HEK293T (cell line): ENCODE measurements around the gene PPT2.

ENCODE experiments used
- CTCF ChIA-PET: fragments of 350-600 bp; formaldehyde crosslinking; extraction: SDS; loops from one replicate; lab custom pipeline; 2021; ENCODE audit warnings: antibody characterized with exemption, inconsistent platforms; lab: Yijun Ruan, JAX
- POLR2A ChIA-PET: fragments of 350-600 bp; formaldehyde crosslinking; extraction: SDS; loops from one replicate; lab custom pipeline; 2020; ENCODE audit warnings: antibody characterized with exemption, inconsistent platforms; lab: Yijun Ruan, JAX
- DNase-seq: peaks from one replicate; pipeline ENCODE4 v3.0.0; 2012; ENCODE audit warnings: mixed read lengths; ENCODE audit errors: extremely low spot score
- ARNT ChIP-seq: fragments of 450-650 bp; IDR thresholded peaks from 2 replicates; pipeline ENCODE4 v1.6.1; 2017; ENCODE audit warnings: mild to moderate bottlenecking
- BHLHE40 ChIP-seq: fragments of 450-650 bp; IDR thresholded peaks from 2 replicates; pipeline ENCODE4 v1.6.1; 2016; ENCODE audit warnings: mild to moderate bottlenecking, moderate library complexity, borderline replicate concordance
- CTBP1 ChIP-seq: fragments of 450-650 bp; IDR thresholded peaks from 2 replicates; pipeline ENCODE4 v1.6.1; 2016; ENCODE audit warnings: borderline replicate concordance
- ELF4 ChIP-seq: fragments of 450-650 bp; IDR thresholded peaks from 2 replicates; pipeline ENCODE4 v1.6.1; 2017; ENCODE audit warnings: antibody characterized with exemption
- FOXA1 ChIP-seq: fragments of 450-650 bp; IDR thresholded peaks from 2 replicates; pipeline ENCODE4 v1.6.1; 2016; ENCODE audit warnings: mild to moderate bottlenecking
- FOXK2 ChIP-seq: fragments of 450-650 bp; IDR thresholded peaks from 2 replicates; pipeline ENCODE4 v1.6.1; 2016; ENCODE audit warnings: mild to moderate bottlenecking
- FOXM1 ChIP-seq: fragments of 450-650 bp; IDR thresholded peaks from 2 replicates; pipeline ENCODE4 v1.6.1; 2017; ENCODE audit warnings: mild to moderate bottlenecking, borderline replicate concordance
- HDGF ChIP-seq: fragments of 450-650 bp; IDR thresholded peaks from 2 replicates; pipeline ENCODE4 v1.6.1; 2017; ENCODE audit warnings: antibody characterized with exemption, borderline replicate concordance
- L3MBTL2 ChIP-seq: fragments of 450-650 bp; conservative IDR thresholded peaks from 2 replicates; pipeline ENCODE4 v1.6.1; 2016; ENCODE audit warnings: mild to moderate bottlenecking
- LEF1 ChIP-seq: fragments of 450-650 bp; IDR thresholded peaks from 2 replicates; pipeline ENCODE4 v1.6.1; 2017; ENCODE audit warnings: mild to moderate bottlenecking, borderline replicate concordance
- NFRKB ChIP-seq: fragments of 450-650 bp; IDR thresholded peaks from 2 replicates; pipeline ENCODE4 v1.6.1; 2016; ENCODE audit warnings: mild to moderate bottlenecking, moderate library complexity
- SP1 ChIP-seq: fragments of 450-650 bp; IDR thresholded peaks from 2 replicates; pipeline ENCODE4 v1.6.1; 2017
- SUZ12 ChIP-seq: fragments of 450-650 bp; IDR thresholded peaks from 2 replicates; pipeline ENCODE4 v1.6.1; 2016; ENCODE audit warnings: mild to moderate bottlenecking
- TARDBP ChIP-seq: fragments of 450-650 bp; IDR thresholded peaks from 2 replicates; pipeline ENCODE4 v1.6.1; 2016
- ZNF384 ChIP-seq: fragments of 450-650 bp; IDR thresholded peaks from 2 replicates; pipeline ENCODE4 v1.6.1; 2016
- TF ChIP-seq, protein P1 (sequence below): fragments of 450-650 bp; IDR thresholded peaks from 2 replicates; pipeline ENCODE4 v1.6.1; 2016

PPT2 gene

DNA sequence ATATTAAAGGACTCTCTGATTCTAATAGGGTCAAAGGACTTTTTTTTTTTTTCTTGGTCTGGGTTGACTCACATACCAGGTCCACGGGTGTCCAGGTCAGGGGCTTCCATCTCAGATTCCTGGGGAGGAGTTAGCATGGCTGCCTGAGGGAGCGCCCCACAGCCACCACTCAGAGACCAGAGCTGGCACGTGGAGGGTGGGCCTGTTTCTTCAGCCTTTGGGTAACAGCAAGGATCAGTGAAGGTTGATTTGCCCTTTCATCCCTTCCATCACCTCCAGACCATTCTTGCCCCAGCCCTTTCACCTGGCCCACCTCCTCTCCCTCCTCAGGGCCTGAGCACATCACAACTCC lies 44.4 kb downstream of the PPT2 start:
- no peak for DNase-seq
- TF ChIP-seq FOXA1: no peak
- TF ChIP-seq HDGF: no peak
- TF ChIP-seq CTBP1: no peak
- no peak for TF ChIP-seq ARNT
- no peak for TF ChIP-seq ELF4
- no peak for TF ChIP-seq ZNF384
- no peak for TF ChIP-seq SP1
- TF ChIP-seq TARDBP: no peak
- TF ChIP-seq NFRKB: no peak
- no peak for TF ChIP-seq L3MBTL2
- ChIA-PET CTCF (no interaction called here), POLR2A (no interaction called here)

DNA sequence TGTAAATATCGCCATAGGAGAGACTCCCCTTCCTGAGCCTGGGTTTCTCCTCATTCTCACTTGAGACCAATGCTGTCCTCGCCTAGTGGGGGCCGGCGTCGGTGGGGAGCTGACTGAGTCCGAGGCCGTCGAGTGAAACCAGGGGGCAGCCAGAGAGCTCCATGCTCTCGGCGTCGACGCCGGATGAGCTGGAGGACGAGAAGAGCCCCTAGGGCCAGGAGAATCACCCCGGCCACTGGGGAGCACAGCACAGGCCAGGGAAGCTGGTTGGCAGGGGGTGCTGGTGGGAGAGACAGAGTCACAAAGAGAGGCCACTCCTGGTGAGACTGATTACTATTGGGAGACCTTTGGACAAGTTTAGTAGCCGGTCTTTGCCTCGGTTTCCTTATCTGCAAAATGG lies 44.9 kb downstream of the PPT2 start:
- ChIA-PET POLR2A (no interaction called here), CTCF (no interaction called here)
- TF ChIP-seq TARDBP: no peak
- no peak for TF ChIP-seq HDGF
- no peak for TF ChIP-seq BHLHE40
- no peak for TF ChIP-seq FOXA1
- no peak for TF ChIP-seq FOXM1
- TF ChIP-seq, protein P1, sequence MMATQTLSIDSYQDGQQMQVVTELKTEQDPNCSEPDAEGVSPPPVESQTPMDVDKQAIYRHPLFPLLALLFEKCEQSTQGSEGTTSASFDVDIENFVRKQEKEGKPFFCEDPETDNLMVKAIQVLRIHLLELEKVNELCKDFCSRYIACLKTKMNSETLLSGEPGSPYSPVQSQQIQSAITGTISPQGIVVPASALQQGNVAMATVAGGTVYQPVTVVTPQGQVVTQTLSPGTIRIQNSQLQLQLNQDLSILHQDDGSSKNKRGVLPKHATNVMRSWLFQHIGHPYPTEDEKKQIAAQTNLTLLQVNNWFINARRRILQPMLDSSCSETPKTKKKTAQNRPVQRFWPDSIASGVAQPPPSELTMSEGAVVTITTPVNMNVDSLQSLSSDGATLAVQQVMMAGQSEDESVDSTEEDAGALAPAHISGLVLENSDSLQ: no peak
- no peak for TF ChIP-seq ZNF384
- TF ChIP-seq SP1: no peak
- TF ChIP-seq FOXK2: no peak
- no peak for TF ChIP-seq CTBP1
- TF ChIP-seq SUZ12: no peak
- TF ChIP-seq NFRKB: no peak
- TF ChIP-seq ARNT: no peak
- TF ChIP-seq LEF1: no peak
- TF ChIP-seq ELF4: no peak
- TF ChIP-seq L3MBTL2: no peak
- DNase-seq: no peak

DNA sequence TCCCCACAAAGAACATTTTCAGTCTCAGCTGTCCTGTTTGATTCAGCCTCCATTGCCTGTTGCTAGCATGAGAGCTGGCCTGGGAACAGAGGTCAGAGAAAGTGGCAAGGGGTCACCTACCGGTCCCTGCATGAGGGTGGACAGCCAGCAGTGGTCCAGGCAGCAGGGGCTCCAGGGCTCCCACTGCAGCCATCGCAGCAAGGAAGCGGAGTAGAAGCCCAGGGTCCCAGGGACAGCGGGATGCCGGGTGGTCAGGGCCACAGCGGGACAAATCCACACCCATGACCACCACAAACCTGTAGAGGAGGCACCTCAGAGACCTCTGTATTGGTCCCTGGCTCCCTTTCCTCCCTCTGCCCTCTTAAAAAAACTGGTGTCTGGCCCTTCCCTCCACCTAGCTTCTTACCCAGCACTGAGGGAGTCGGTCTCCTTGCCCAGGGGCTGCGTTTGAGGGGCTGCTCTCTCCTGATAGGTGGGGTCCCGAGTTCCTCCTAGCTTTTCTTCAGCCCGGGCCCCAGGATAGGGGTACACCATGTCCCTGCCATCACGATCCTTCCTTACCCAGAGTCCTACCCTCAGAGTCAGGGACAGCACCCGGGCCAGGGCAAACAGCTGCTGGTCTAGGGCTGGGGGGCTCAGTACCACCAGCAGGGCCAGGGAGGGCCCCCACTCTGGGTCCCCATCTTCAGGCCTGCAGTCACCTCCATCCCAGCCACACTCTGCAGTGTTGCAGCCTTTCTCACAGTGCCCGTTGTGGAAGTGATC lies 47.0 kb downstream of the PPT2 start:
- DNase-seq: no peak
- CTCF ChIA-PET: no interaction called here
- TF ChIP-seq, protein P1: no peak
- no peak for TF ChIP-seq ZNF384
- TF ChIP-seq L3MBTL2: no peak
- no peak for TF ChIP-seq ARNT
- no peak for TF ChIP-seq CTBP1
- TF ChIP-seq SUZ12: no peak
- TF ChIP-seq FOXM1: no peak
- TF ChIP-seq LEF1: no peak
- TF ChIP-seq ELF4: no peak
- no peak for TF ChIP-seq TARDBP
- TF ChIP-seq HDGF: no peak
- TF ChIP-seq FOXK2: no peak
- POLR2A ChIA-PET: no interaction called here

DNA sequence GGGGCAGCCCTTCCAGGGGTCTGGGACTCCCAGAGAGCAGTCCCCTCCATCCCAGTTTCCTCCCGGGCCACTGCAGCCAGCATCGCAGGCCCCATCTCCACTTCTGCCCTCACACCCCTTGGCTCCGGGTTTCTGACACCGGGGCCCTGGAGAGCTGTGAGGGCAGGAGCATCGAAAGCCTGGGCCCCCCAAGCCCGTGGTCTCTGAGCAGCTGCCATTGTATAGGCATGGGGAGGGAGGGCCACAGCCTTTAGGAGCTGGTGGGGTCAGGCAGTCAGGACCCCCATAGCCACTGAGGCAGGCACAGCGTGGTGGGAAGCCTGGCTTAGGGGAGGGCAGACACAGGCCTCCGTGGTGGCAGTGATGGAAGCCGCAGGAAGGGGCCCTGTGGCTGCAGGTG lies 48.2 kb downstream of the PPT2 start:
- no peak for DNase-seq
- TF ChIP-seq LEF1 (no peak), FOXM1 (no peak), ZNF384 (no peak), ELF4 (no peak), ARNT (no peak), BHLHE40 (no peak), SUZ12 (no peak), TARDBP (no peak), CTBP1 (no peak), NFRKB (no peak), HDGF (no peak), FOXK2 (no peak), FOXA1 (no peak), L3MBTL2 (no peak)
- ChIA-PET CTCF (no interaction called here), POLR2A (interaction anchor here (1.6 kb wide), 1 partner anchor 25 kb away, joined by 4 read pairs; no protein-coding TSS in a partner anchor)

DNA sequence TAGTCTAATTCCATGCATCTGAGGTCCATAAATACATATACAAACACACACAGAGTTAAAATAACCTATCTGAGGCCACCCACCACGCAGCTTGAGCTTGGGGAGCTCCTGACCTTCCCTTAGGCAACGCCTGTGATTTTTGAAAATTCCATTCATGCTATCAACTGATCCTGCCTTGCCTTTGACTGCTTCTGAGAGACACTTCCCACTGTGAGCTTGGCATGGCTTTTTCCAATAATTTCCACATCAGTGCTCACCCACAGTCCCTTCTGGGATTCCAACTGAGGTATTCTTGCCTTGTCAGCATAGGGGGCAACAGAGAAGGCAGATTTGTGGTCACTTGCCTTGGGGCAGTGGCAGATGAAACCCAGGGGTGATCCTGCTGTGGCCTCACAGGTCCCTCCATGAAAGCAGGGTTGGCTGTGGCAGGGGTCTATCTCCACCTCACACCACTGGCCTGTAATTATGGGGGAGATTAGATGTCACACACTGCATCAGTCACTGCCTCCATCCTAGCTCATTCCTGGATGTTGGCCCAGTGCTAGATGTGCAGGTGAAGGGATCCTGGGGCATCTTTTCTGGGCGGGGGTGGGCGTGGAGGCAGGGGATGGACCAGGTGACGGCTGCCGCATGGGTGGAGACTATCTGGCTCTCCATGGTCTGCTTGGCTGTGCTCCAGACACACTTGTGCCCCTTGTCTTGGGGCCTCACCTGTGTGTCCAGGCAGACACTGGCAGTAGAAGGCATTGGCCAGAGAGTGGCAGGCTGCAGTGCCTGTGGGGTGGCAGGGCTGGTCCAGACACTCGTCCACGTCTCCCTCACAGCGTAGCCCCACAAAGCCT lies 49.7 kb downstream of the PPT2 start:
- TF ChIP-seq ZNF384 (no peak), BHLHE40 (no peak), FOXM1 (no peak), ELF4 (no peak), FOXK2 (no peak), LEF1 (no peak), FOXA1 (no peak), HDGF (no peak), CTBP1 (no peak), SP1 (no peak), ARNT (no peak), TARDBP (no peak), NFRKB (no peak), SUZ12 (no peak), L3MBTL2 (no peak)
- TF ChIP-seq, protein P1: no peak
- ChIA-PET CTCF (no interaction called here), POLR2A (interaction anchor here (1.3 to 1.6 kb wide), 2 partner anchors 13 to 26 kb away, joined by 3 to 4 read pairs; no protein-coding TSS in a partner anchor)
- no peak for DNase-seq
